GM21723 (cell line): ENCODE measurements around the gene KIF26A.

Experiments
- ATAC-seq: cut with Tn5 transposase; IDR thresholded peaks from one replicate; pipeline ENCODE4 v1.9.1; 2021; ENCODE audit warnings: mild to moderate bottlenecking, moderate library complexity; ENCODE audit not compliant: unreplicated experiment

Gene KIF26A

GRCh38 chr14:104155513-104155912 lies 17.1 kb downstream of the KIF26A start:
- no peak for ATAC-seq

- ATAC-seq, result no peak
Measured at GRCh38 chr14:104156142-104156541, 17.8 kb downstream of the KIF26A start.

GRCh38 chr14:104157016-104157928 lies 18.9 kb downstream of the KIF26A start:
- no peak for ATAC-seq

- ATAC-seq, result no peak
Measured at GRCh38 chr14:104158827-104159798, 20.7 kb downstream of the KIF26A start.

GRCh38 chr14:104159990-104160389 lies 21.6 kb downstream of the KIF26A start:
- ATAC-seq, result no peak

- ATAC-seq, result no peak
Measured at GRCh38 chr14:104161602-104162367, 23.4 kb downstream of the KIF26A start.

GRCh38 chr14:104162495-104162894 lies 24.1 kb downstream of the KIF26A start:
- no peak for ATAC-seq

- ATAC-seq, result no peak
Measured at GRCh38 chr14:104163541-104163940, 25.2 kb downstream of the KIF26A start.

GRCh38 chr14:104164041-104164440 lies 25.7 kb downstream of the KIF26A start:
- no peak for ATAC-seq

GRCh38 chr14:104164512-104164911 lies 26.1 kb downstream of the KIF26A start:
- ATAC-seq, result no peak

GRCh38 chr14:104166698-104167097 lies 28.3 kb downstream of the KIF26A start:
- no peak for ATAC-seq

GRCh38 chr14:104168603-104169002 lies 30.2 kb downstream of the KIF26A start:
- no peak for ATAC-seq

- no peak for ATAC-seq
Measured at GRCh38 chr14:104169005-104169698, 30.8 kb downstream of the KIF26A start.

- no peak for ATAC-seq
Measured at GRCh38 chr14:104169699-104170479, 31.5 kb downstream of the KIF26A start.

- ATAC-seq, result no peak
Measured at GRCh38 chr14:104171029-104171697, 32.8 kb downstream of the KIF26A start.

- no peak for ATAC-seq
Measured at GRCh38 chr14:104171895-104172294, 33.5 kb downstream of the KIF26A start.

GRCh38 chr14:104172349-104172748 lies 34.0 kb downstream of the KIF26A start:
- ATAC-seq, result no peak

- no peak for ATAC-seq
Measured at GRCh38 chr14:104172880-104173279, 34.5 kb downstream of the KIF26A start.

- ATAC-seq, result no peak
Measured at GRCh38 chr14:104174051-104174450, 35.7 kb downstream of the KIF26A start.
